H9 (cell line): ENCODE data around the gene FAXDC2. TPM values are rescaled to one million over a fixed set of nuclear protein-coding genes. Genes with fewer than 3 reads are reported as not detected.

ENCODE experiments used
- DNase-seq: peaks from one replicate; pipeline ENCODE4 v3.0.0-alpha.2; 2017
- H2AFZ ChIP-seq: one replicate; pipeline ENCODE4 v1.6.1; 2013; ENCODE audit warnings: mild to moderate bottlenecking, low read length, control low read depth, moderate library complexity
- H2AK5ac ChIP-seq: 2 replicates; pipeline ENCODE4 v1.6.1; 2013; ENCODE audit warnings: low read length, control low read depth, mixed read lengths; ENCODE audit not compliant: insufficient read length
- H2BK120ac ChIP-seq: one replicate; pipeline ENCODE4 v1.6.1; 2013; ENCODE audit warnings: low read depth, mild to moderate bottlenecking, low read length, control low read depth, inconsistent platforms; ENCODE audit not compliant: poor library complexity, severe bottlenecking
- H2BK12ac ChIP-seq: 2 replicates; pipeline ENCODE4 v1.6.1; 2013; ENCODE audit warnings: low read length, control low read depth, mixed read lengths, low read depth; ENCODE audit not compliant: insufficient read length
- H2BK15ac ChIP-seq: 2 replicates; pipeline ENCODE4 v1.6.1; 2013; ENCODE audit warnings: low read depth, low read length, control low read depth
- H2BK20ac ChIP-seq: one replicate; pipeline ENCODE4 v1.6.1; 2013; ENCODE audit warnings: low read depth, mild to moderate bottlenecking, low read length, control low read depth, inconsistent platforms; ENCODE audit not compliant: poor library complexity, severe bottlenecking
- H2BK5ac ChIP-seq: 2 replicates; pipeline ENCODE4 v1.6.1; 2013; ENCODE audit warnings: low read length, control low read depth, mixed read lengths; ENCODE audit not compliant: insufficient read length
- H3K14ac ChIP-seq: 2 replicates; pipeline ENCODE4 v1.6.1; 2013; ENCODE audit warnings: low read length, control low read depth; ENCODE audit not compliant: insufficient read depth
- H3K18ac ChIP-seq: 2 replicates; pipeline ENCODE4 v1.6.1; 2013; ENCODE audit warnings: low read depth, mild to moderate bottlenecking, mixed read lengths, low read length, control low read depth; ENCODE audit not compliant: insufficient read length
- H3K23ac ChIP-seq: 2 replicates; pipeline ENCODE4 v1.6.1; 2013; ENCODE audit warnings: low read length, control low read depth, mixed read lengths, low read depth; ENCODE audit not compliant: insufficient read length
- H3K23me2 ChIP-seq: 2 replicates; pipeline ENCODE4 v1.6.1; 2013; ENCODE audit warnings: low read depth, mild to moderate bottlenecking, mixed read lengths, low read length, control low read depth; ENCODE audit not compliant: insufficient read length, poor library complexity, severe bottlenecking
- H3K27ac ChIP-seq: 2 replicates; pipeline ENCODE4 v1.5.1; 2013; ENCODE audit warnings: low read length, control low read depth, mixed read lengths, low read depth; ENCODE audit not compliant: insufficient read length
- H3K27me3 ChIP-seq: 2 replicates; pipeline ENCODE4 v1.6.1; 2013; ENCODE audit warnings: low read length, control low read depth, inconsistent platforms; ENCODE audit not compliant: insufficient read depth
- H3K4ac ChIP-seq: 2 replicates; pipeline ENCODE4 v1.6.1; 2013; ENCODE audit warnings: low read depth, mild to moderate bottlenecking, control low read depth, inconsistent platforms, low read length, moderate library complexity
- H3K4me1 ChIP-seq: 2 replicates; pipeline ENCODE4 v1.6.1; 2013; ENCODE audit warnings: low read length, control low read depth, inconsistent platforms; ENCODE audit not compliant: insufficient read depth
- H3K4me2 ChIP-seq: 2 replicates; pipeline ENCODE4 v1.6.1; 2013; ENCODE audit warnings: low read length, control low read depth, mixed read lengths; ENCODE audit not compliant: insufficient read length, insufficient read depth
- H3K56ac ChIP-seq: 2 replicates; pipeline ENCODE4 v1.6.1; 2013; ENCODE audit warnings: low read depth, mild to moderate bottlenecking, mixed read lengths, low read length, control low read depth; ENCODE audit not compliant: insufficient read length
- H3K79me1 ChIP-seq: 2 replicates; pipeline ENCODE4 v1.6.1; 2013; ENCODE audit warnings: low read depth, mild to moderate bottlenecking, moderate library complexity, low read length, control low read depth, inconsistent platforms; ENCODE audit not compliant: insufficient read depth, poor library complexity, severe bottlenecking
- H3K79me2 ChIP-seq: 2 replicates; pipeline ENCODE4 v1.6.1; 2013; ENCODE audit warnings: low read length, control low read depth, inconsistent platforms; ENCODE audit not compliant: insufficient read depth
- H3K9ac ChIP-seq: 2 replicates; pipeline ENCODE4 v1.6.1; 2013; ENCODE audit warnings: low read length, control low read depth, mixed read lengths; ENCODE audit not compliant: insufficient read length; ENCODE audit errors: extremely low read depth
- H3K9me3 ChIP-seq: one replicate; pipeline ENCODE4 v1.6.1; 2013; ENCODE audit warnings: low read depth, low read length, inconsistent platforms; ENCODE audit not compliant: control insufficient read depth
- H3T11ph ChIP-seq: one replicate; pipeline ENCODE4 v1.6.1; 2013; ENCODE audit warnings: mild to moderate bottlenecking, low read length, control low read depth, inconsistent platforms
- H4K20me1 ChIP-seq: one replicate; pipeline ENCODE4 v1.6.1; 2013; ENCODE audit not compliant: control insufficient read depth, insufficient read length, insufficient read depth
- H4K5ac ChIP-seq: 2 replicates; pipeline ENCODE4 v1.6.1; 2013; ENCODE audit warnings: low read depth, mild to moderate bottlenecking, mixed read lengths, low read length, control low read depth; ENCODE audit not compliant: insufficient read length
- H4K8ac ChIP-seq: replicated peaks from 2 replicates; pipeline ENCODE4 v1.6.1; 2013; ENCODE audit warnings: low read length, control low read depth, mixed read lengths, low read depth; ENCODE audit not compliant: insufficient read length
- H4K91ac ChIP-seq: 2 replicates; pipeline ENCODE4 v1.6.1; 2013; ENCODE audit warnings: low read depth, mild to moderate bottlenecking, moderate library complexity, mixed read lengths, low read length, control low read depth; ENCODE audit not compliant: insufficient read length
- H3K27ac Mint-ChIP-seq, 3 experiments: 2 replicates in 2 of 3; 3 replicates in 1 of 3; pipeline ENCODE4 v1.8.0; 2020 to 2021; ENCODE audit warnings: mixed read lengths in 3 of 3, mild to moderate bottlenecking in 1 of 3, moderate library complexity in 1 of 3
- H3K27me3 Mint-ChIP-seq: 2 replicates; pipeline ENCODE4 v1.8.0; 2021; ENCODE audit warnings: low read depth, mild to moderate bottlenecking, moderate library complexity, mixed read lengths
- H3K36me3 Mint-ChIP-seq, 3 experiments: 2 replicates in 2 of 3; 3 replicates in 1 of 3; pipeline ENCODE4 v1.8.0; 2020 to 2021; ENCODE audit warnings: low read depth in 3 of 3, mixed read lengths in 3 of 3; ENCODE audit not compliant: insufficient read depth in 1 of 3
- H3K4me1 Mint-ChIP-seq, 2 experiments: 2 replicates each; pipeline ENCODE4 v1.8.0; 2020; ENCODE audit warnings: mixed read lengths in 2 of 2
- H3K4me3 Mint-ChIP-seq, 2 experiments: 2 replicates in 1 of 2; 3 replicates in 1 of 2; pipeline ENCODE4 v1.8.0; 2020 to 2021; ENCODE audit warnings: mild to moderate bottlenecking in 2 of 2, mixed read lengths in 2 of 2, moderate library complexity in 1 of 2
- H3K9me3 Mint-ChIP-seq, 2 experiments: 2 replicates in 1 of 2; 3 replicates in 1 of 2; pipeline ENCODE4 v1.8.0; 2020; ENCODE audit warnings: mild to moderate bottlenecking in 2 of 2, mixed read lengths in 2 of 2, moderate library complexity in 1 of 2
- CTCF ChIP-seq: fragments of 200-600 bp; sonication (generic); conservative IDR thresholded peaks from 3 replicates; pipeline ENCODE4 v1.8.0; 2021; ENCODE audit warnings: antibody characterized with exemption, mild to moderate bottlenecking
- WGBS: extraction: QIAGEN DNeasy Blood & Tissue Kit; methylation state at CpG from one replicate; pipeline ENCODE4 v1.1.7; 2013; ENCODE audit warnings: missing lambda C conversion rate, low lambda C conversion rate, mixed read lengths; ENCODE audit not compliant: insufficient read length; ENCODE audit errors: extremely low coverage; 5-methylcytosine and 5-hydroxymethylcytosine counted together
- total RNA-seq: library from RNA; stranded (reverse); gene quantifications from 2 replicates; pipeline ENCODE4 v1.2.1, GENCODE V29; 2021

Gene FAXDC2
- total RNA-seq, 1 experiment from 2014 or later: 3.0 TPM

GRCh38 chr5:154771383-154771901 lies 79.0 kb downstream of the FAXDC2 start:
- Histone ChIP-seq H2BK12ac (no peak overlapping the region), H3K18ac (no peak overlapping the region), H3K23me2 (no peaks in the 10 kb centered on the region), H4K5ac (no peak overlapping the region), H3K27me3 (no peaks in the 10 kb centered on the region), H2BK120ac (no peak overlapping the region), H3K56ac (no peak overlapping the region), H4K8ac (no peak overlapping the region), H3K23ac (no peak overlapping the region), H2BK20ac (no peak overlapping the region), H3K4ac (no peak overlapping the region), H3K4me2 (no peak overlapping the region), H3K79me2 (peaks cover 93% of the 10 kb centered on the region), H3K9ac (no peak overlapping the region), H3K79me1 (peaks cover 3% of the 10 kb centered on the region), H3K9me3 (no peaks in the 10 kb centered on the region), H3K4me1 (peaks cover 31% of the 10 kb centered on the region), H2AFZ (no peak overlapping the region), H3K14ac (no peak overlapping the region), H4K20me1 (no peaks in the 10 kb centered on the region), H3K27ac (no peak overlapping the region), H2BK15ac (no peak overlapping the region), H4K91ac (no peak overlapping the region), H3T11ph (no peak overlapping the region), H2AK5ac (no peak overlapping the region), H2BK5ac (no peak overlapping the region)
- Mint-ChIP-seq H3K4me3 (no peak overlapping the region), H3K4me1 (peaks cover 81 to 86% of the 10 kb centered on the region in 2 experiments), H3K36me3 (peaks cover 0 to 8% (median 1%) of the 10 kb centered on the region in 3 experiments; a peak in 2 of 7 replicates), H3K27me3 (no peaks in the 10 kb centered on the region), H3K9me3 (no peaks in the 10 kb centered on the region), H3K27ac (peak overlapping the region; percentile 83 to 89 (median 85); a peak in 5 of 7 replicates)
- peak; percentile 55 for DNase-seq
- no CpG with 5 or more reads among the region's 10 CpGs for WGBS
- peak; percentile 29; the same call in 2 of the 3 replicates for TF ChIP-seq CTCF
